Calu3 (cell line): Measurements from ENCODE around the gene ENOX2. TPM values are rescaled to one million over a fixed set of nuclear protein-coding genes. Genes with fewer than 3 reads are reported as not detected.

ENCODE experiments used
- BruUV-seq: library from RNA; stranded (reverse); fragments of 400-500 nt; replicated peaks from 2 replicates; lab custom pipeline; 2021; lab: Mats Ljungman, UMichigan
- CTCF ChIA-PET: fragments of 300-600 bp; sonication (Branson Sonifier 250); formaldehyde crosslinking; loops from one replicate; lab custom pipeline; 2022; ENCODE audit warnings: antibody characterized with exemption; lab: Charles Lee
- DNase-seq: peaks from one replicate; pipeline ENCODE4 v3.0.0; 2022
- H3K27ac Mint-ChIP-seq: one replicate; pipeline ENCODE4 v1.8.0; 2022; ENCODE audit warnings: mixed read lengths; ENCODE audit not compliant: unreplicated experiment
- H3K27me3 Mint-ChIP-seq: one replicate; pipeline ENCODE4 v1.8.0; 2022; ENCODE audit warnings: mixed read lengths; ENCODE audit not compliant: unreplicated experiment
- H3K36me3 Mint-ChIP-seq: one replicate; pipeline ENCODE4 v1.8.0; 2022; ENCODE audit warnings: mild to moderate bottlenecking, moderate library complexity, mixed read lengths; ENCODE audit not compliant: insufficient read depth, unreplicated experiment
- H3K4me1 Mint-ChIP-seq: one replicate; pipeline ENCODE4 v1.8.0; 2022; ENCODE audit warnings: mild to moderate bottlenecking, low read depth, mixed read lengths; ENCODE audit not compliant: unreplicated experiment
- H3K4me3 Mint-ChIP-seq: one replicate; pipeline ENCODE4 v1.8.0; 2022; ENCODE audit warnings: mild to moderate bottlenecking, low read depth, moderate library complexity, mixed read lengths; ENCODE audit not compliant: unreplicated experiment
- H3K9me3 Mint-ChIP-seq: one replicate; pipeline ENCODE4 v1.8.0; 2022; ENCODE audit warnings: low read depth, mixed read lengths; ENCODE audit not compliant: unreplicated experiment
- intact Hi-C: fragments of 100-400 bp; cut with micrococcal nuclease; formaldehyde crosslinking; loops from one replicate; pipeline ENCODE4 v1.10.0; 2022; ENCODE audit not compliant: unreplicated experiment
- total RNA-seq: library from RNA; stranded (reverse); gene quantifications from 2 replicates; pipeline ENCODE4 v1.2.3, GENCODE V29; 2022
- TF ChIP-seq, protein P1 (sequence below): fragments of 200-600 bp; IDR thresholded peaks from one replicate; pipeline ENCODE4 v1.8.0; 2022; ENCODE audit warnings: antibody characterized with exemption; ENCODE audit not compliant: unreplicated experiment

The ENOX2 gene
- total RNA-seq, 1 experiment from 2014 or later = 23.4 TPM

GRCh38 chrX:130696542-130696941 lies 206.5 kb downstream of the ENOX2 start:
- Mint-ChIP-seq H3K4me1 (no peaks in the 10 kb centered on the region), H3K36me3 (no peaks in the 10 kb centered on the region), H3K4me3 (no peak overlapping the region), H3K9me3 (no peaks in the 10 kb centered on the region), H3K27ac (no peak overlapping the region), H3K27me3 (no peaks in the 10 kb centered on the region)
- no peak for DNase-seq
- CTCF ChIA-PET = no interaction called here
- intact Hi-C loops = no loop called here
- TF ChIP-seq, protein P1, sequence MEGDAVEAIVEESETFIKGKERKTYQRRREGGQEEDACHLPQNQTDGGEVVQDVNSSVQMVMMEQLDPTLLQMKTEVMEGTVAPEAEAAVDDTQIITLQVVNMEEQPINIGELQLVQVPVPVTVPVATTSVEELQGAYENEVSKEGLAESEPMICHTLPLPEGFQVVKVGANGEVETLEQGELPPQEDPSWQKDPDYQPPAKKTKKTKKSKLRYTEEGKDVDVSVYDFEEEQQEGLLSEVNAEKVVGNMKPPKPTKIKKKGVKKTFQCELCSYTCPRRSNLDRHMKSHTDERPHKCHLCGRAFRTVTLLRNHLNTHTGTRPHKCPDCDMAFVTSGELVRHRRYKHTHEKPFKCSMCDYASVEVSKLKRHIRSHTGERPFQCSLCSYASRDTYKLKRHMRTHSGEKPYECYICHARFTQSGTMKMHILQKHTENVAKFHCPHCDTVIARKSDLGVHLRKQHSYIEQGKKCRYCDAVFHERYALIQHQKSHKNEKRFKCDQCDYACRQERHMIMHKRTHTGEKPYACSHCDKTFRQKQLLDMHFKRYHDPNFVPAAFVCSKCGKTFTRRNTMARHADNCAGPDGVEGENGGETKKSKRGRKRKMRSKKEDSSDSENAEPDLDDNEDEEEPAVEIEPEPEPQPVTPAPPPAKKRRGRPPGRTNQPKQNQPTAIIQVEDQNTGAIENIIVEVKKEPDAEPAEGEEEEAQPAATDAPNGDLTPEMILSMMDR = no peak
- no TSS peak for BruUV-seq

DNA sequence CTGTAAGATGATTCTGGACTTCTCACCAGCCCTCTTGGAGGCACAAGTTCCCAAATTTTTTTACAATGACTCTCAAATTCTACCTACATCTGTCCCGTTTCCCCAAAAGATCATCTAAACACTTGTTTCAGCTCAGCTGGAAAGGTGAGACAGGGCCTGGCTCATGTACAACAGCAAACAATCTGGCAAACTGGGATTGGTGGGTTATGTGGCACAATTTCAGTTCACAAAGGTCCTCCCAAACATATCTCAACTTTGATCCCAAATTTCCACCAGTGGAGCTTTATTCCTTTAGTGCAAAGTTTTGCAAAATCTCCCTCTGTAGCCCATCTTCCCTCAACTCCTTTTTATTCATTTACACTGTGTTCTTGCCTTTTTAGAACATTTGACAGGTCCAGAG lies 207.1 kb downstream of the ENOX2 start:
- BruUV-seq = no TSS peak
- Mint-ChIP-seq H3K27me3 (no peaks in the 10 kb centered on the region), H3K9me3 (no peaks in the 10 kb centered on the region), H3K4me3 (no peak overlapping the region), H3K4me1 (no peaks in the 10 kb centered on the region), H3K36me3 (no peaks in the 10 kb centered on the region), H3K27ac (no peak overlapping the region)
- DNase-seq = no peak
- intact Hi-C loops = no loop called here
- TF ChIP-seq, protein P1 = no peak
- CTCF ChIA-PET = no interaction called here

- no peak for DNase-seq
- Mint-ChIP-seq H3K36me3 (no peaks in the 10 kb centered on the region), H3K4me3 (no peak overlapping the region), H3K27me3 (no peaks in the 10 kb centered on the region), H3K27ac (no peak overlapping the region), H3K9me3 (no peaks in the 10 kb centered on the region), H3K4me1 (no peaks in the 10 kb centered on the region)
- BruUV-seq = no TSS peak
- CTCF ChIA-PET = no interaction called here
- intact Hi-C loops = no loop called here
- TF ChIP-seq, protein P1 = no peak
These were observed 208.0 kb downstream of the ENOX2 start for GRCh38 chrX:130694983-130695382.

- TF ChIP-seq, protein P1 = no peak
- no peaks in the 10 kb centered on the region for H3K4me1 Mint-ChIP-seq
- H3K36me3 Mint-ChIP-seq = no peaks in the 10 kb centered on the region
- H3K27me3 Mint-ChIP-seq = no peaks in the 10 kb centered on the region
- intact Hi-C loops = no loop called here
- DNase-seq = no peak
- BruUV-seq = no TSS peak
- CTCF ChIA-PET = no interaction called here
- H3K9me3 Mint-ChIP-seq = no peaks in the 10 kb centered on the region
- no peak overlapping the region for H3K27ac Mint-ChIP-seq
- no peak overlapping the region for H3K4me3 Mint-ChIP-seq
These were observed 211.4 kb downstream of the ENOX2 start for GRCh38 chrX:130691576-130691975.
